ENCODE measurements around the gene LCORL.
"Not testable (repeated sequence)": the region's sequence is repeated elsewhere in the genome, so short reads cannot be mapped to it uniquely, and the experiment has no call there.

LCORL gene

GRCh38 chr4:18021720-18022571 lies at the start of gene LCORL:
LCORL (minus strand) TSS chr4:18021755; CDS start chr4:18021751, 4 bp downstream.
- DNase-seq: peak; percentile 89

GRCh38 chr4:18069810-18070209 lies 48.3 kb upstream of the LCORL start:
- no peak for DNase-seq

- no peak for DNase-seq
Measured at GRCh38 chr4:18067031-18067430, 45.5 kb upstream of the LCORL start.

GRCh38 chr4:18063079-18063478 lies 41.5 kb upstream of the LCORL start:
- DNase-seq: no peak

GRCh38 chr4:18057821-18058533 lies 36.4 kb upstream of the LCORL start:
- no peak for DNase-seq

GRCh38 chr4:18056030-18056429 lies 34.5 kb upstream of the LCORL start:
- DNase-seq: no peak

- DNase-seq: no peak
Measured at GRCh38 chr4:18052158-18052557, 30.6 kb upstream of the LCORL start.

GRCh38 chr4:18051281-18051680 lies 29.7 kb upstream of the LCORL start:
- DNase-seq: no peak

- no peak for DNase-seq
Measured at GRCh38 chr4:18050448-18050847, 28.9 kb upstream of the LCORL start.

- no peak for DNase-seq
Measured at GRCh38 chr4:18049446-18049845, 27.9 kb upstream of the LCORL start.

- no peak for DNase-seq
Measured at GRCh38 chr4:18042754-18043153, 21.2 kb upstream of the LCORL start.

- no peak for DNase-seq
Measured at GRCh38 chr4:18042012-18042411, 20.5 kb upstream of the LCORL start.

- DNase-seq: no peak
Measured at GRCh38 chr4:18041114-18041513, 19.6 kb upstream of the LCORL start.

GRCh38 chr4:18039113-18039512 lies 17.6 kb upstream of the LCORL start:
- no peak for DNase-seq

- not testable (repeated sequence) for DNase-seq
Measured at GRCh38 chr4:18036369-18036768, 14.8 kb upstream of the LCORL start.

GRCh38 chr4:18034099-18034498 lies 12.5 kb upstream of the LCORL start:
- no peak for DNase-seq

- no peak for DNase-seq
Measured at GRCh38 chr4:18033111-18034085, 11.8 kb upstream of the LCORL start.

GRCh38 chr4:18025288-18025687 lies 3.7 kb upstream of the LCORL start:
- DNase-seq: no peak

- no peak for DNase-seq
Measured at GRCh38 chr4:18022572-18023050, 1.1 kb upstream of the LCORL start.

- DNase-seq: no peak
Measured at GRCh38 chr4:18021470-18021719, 160 bp downstream of the LCORL start.

GRCh38 chr4:18020671-18021469 lies 685 bp downstream of the LCORL start:
- peak; percentile 50 for DNase-seq

GRCh38 chr4:18020145-18020670 lies 1.3 kb downstream of the LCORL start:
- DNase-seq: peak; percentile 29

All from activated CD4-positive, alpha-beta T cell treated with anti-CD3 and anti-CD28 coated beads for 48 hours (primary cell).